LHCN-M2 (cell line): ENCODE results near the gene ZNF738. TPM values are rescaled to one million over a fixed set of nuclear protein-coding genes. Genes with fewer than 3 reads are reported as not detected.
"Not testable (repeated sequence)": the region's sequence is repeated elsewhere in the genome, so short reads cannot be mapped to it uniquely, and the experiment has no call there.

Source experiments
- DNase-seq: peaks from one replicate; pipeline ENCODE4 v3.0.0-alpha.2; 2012; ENCODE audit warnings: low read depth
- polyA plus RNA-seq: library from polyadenylated mRNA; unstranded; fragments of >200 nt; gene quantifications from one replicate; pipeline ENCODE4 v1.2.1, GENCODE V29; 2012; ENCODE audit warnings: missing spikeins
- total RNA-seq: library from RNA; depleted of rRNA; stranded (reverse); fragments of >200 nt; gene quantifications from 2 replicates; pipeline ENCODE4 v1.2.3, GENCODE V29; 2014; rRNA removed

The ZNF738 gene
- 11.7 and 18.1 TPM in 2 replicates for total RNA-seq
- 7.9 TPM for polyA plus RNA-seq

- DNase-seq = peak; percentile 96
Measured at GRCh38 chr19:21358768-21359451, at the start of gene ZNF738. Gene ZNF738 (plus strand): TSS chr19:21359000. CDS start chr19:21359141, 141 bp downstream.

- not testable (repeated sequence) for DNase-seq
Measured at GRCh38 chr19:21312807-21313206, 46.0 kb upstream of the ZNF738 start.

DNA sequence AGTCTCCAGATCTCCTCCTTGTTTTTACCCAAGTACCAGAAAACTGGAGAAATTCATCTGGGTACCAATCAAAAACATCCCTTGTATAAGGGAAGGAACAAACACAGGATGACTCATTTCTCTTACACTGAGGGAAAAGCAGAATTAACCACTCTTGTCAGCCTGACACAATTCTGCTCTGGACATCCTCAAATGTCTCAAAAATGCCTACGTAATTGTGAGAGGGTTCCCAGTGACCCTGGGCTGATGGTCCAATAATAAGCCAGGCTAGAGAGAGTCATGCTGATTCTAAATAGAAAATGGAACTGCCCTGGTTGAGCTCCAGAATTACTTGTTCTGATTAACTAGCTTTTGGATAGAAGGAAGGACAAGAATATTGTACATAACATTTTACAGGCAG lies 44.1 kb upstream of the ZNF738 start:
- peak; percentile 42 for DNase-seq

DNA sequence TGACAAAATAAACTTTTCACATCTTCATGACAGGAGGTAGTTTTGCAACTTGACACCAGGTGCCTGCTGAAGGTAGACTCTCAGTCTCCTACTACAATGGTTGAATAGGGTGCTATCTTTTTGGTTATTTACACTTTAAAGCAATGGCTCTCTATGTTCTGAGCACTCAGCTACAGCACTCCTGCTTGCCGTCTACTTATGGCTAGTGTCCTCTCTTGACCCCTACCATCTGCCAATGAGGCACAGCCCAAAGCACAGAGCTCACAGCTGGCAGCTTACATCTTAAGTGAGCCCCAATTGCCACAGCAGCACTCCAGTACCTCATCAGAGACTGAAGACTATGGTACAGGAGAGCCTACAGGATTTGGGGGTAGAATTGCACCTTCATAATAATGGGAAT lies 41.0 kb upstream of the ZNF738 start:
- DNase-seq = no peak

GRCh38 chr19:21321134-21321533 lies 37.7 kb upstream of the ZNF738 start:
- DNase-seq = peak; percentile 34

- peak; percentile 29 for DNase-seq
Measured at GRCh38 chr19:21321996-21322395, 36.8 kb upstream of the ZNF738 start.

- no peak for DNase-seq
Measured at GRCh38 chr19:21322528-21322927, 36.3 kb upstream of the ZNF738 start.

DNA sequence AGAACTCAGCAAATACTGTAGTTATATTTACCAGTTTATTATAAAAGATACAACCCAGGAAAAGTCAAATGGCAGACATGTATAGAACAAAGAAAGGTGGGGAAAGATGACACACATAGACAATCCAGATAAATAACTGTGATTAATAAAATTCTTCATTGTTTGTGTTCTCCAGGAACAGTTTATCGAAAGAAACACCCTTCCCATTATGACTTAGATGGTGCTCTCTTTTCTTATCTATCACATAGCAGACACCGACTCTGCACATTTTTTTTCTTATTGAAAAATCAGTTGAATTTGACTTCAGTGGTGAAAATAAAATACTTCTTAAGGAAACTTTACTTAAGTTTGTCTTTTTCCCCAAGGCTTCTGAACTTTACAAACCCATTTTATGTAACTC lies 35.8 kb upstream of the ZNF738 start:
- no peak for DNase-seq

- no peak for DNase-seq
Measured at GRCh38 chr19:21326169-21326568, 32.6 kb upstream of the ZNF738 start.

- DNase-seq = no peak
Measured at GRCh38 chr19:21328406-21328805, 30.4 kb upstream of the ZNF738 start.

GRCh38 chr19:21328885-21329605 lies 29.8 kb upstream of the ZNF738 start, which contains the start of gene ZNF708:
Gene ZNF708 (minus strand): TSS chr19:21329410. CDS start chr19:21329212, 198 bp downstream.
- DNase-seq = peak; percentile 94

GRCh38 chr19:21335721-21336120 lies 23.1 kb upstream of the ZNF738 start:
- DNase-seq = no peak

DNA sequence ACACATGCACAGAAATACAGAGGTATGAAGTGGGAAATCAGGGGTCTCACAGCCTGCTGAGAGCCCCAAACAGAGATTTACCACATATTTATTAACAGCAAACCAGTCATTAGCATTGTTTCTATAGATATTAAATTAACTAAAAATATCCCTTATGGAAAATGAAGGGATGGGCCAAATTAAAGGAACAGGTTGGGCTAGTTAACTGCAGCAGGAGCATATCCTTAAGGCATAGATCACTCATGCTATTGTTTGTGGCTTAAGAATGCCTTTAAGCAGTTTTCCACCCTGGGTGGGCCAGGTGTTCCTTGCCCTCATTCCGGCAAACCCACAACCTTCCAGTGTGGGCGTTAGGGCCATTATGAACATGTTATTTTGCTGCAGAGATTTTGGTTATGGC lies 14.0 kb upstream of the ZNF738 start:
- not testable (repeated sequence) for DNase-seq

- DNase-seq = no peak
Measured at GRCh38 chr19:21352830-21353229, 6.0 kb upstream of the ZNF738 start.

DNA sequence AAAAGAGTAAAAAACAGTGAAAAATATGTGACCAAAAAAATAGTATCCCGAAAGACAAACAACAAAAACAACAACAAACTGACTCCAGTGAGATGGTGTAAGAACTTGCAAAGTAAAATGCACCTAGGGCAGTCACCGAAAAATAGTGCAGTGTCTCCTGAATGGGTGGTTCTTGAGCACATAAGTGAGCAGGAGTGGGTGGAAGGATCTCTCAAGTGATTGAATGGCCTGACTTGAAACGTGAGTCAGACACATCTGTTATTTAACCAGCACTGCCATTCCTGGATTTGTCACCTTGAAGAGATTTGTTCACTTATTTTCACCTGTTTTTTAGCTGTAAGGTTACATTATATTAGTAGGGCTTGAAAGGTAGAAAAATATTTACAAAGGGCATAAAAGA lies 3.5 kb downstream of the ZNF738 start:
- DNase-seq = no peak

DNA sequence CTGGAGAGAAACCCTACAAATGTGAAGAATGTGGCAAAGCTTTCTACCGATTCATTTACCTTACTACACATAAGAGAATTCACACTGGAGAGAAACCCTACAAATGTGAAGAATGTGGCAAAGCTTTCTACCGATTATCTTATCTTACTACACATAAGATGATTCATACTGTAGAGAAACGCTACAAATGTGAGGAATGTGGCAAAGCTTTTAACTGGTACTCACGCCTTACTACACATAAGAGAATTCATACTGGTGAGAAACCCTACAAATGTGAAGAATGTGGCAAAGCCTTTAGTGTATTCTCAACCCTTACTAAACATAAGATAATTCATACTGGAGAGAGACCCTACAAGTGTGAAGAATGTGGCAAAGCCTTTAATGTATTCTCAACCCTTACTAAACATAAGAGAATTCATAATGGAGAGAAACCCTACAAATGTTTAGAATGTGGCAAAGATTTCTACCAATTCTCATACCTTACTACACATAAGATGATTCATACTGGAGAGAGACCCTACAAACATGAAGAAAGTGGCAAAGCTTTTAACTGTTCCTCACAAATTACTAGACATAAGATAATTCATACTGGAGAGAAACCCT lies 25.3 kb downstream of the ZNF738 start:
- no peak for DNase-seq

GRCh38 chr19:21396121-21396520 lies 37.3 kb downstream of the ZNF738 start:
- no peak for DNase-seq

- peak; percentile 95 for DNase-seq
Measured at GRCh38 chr19:21396893-21397572, 38.2 kb downstream of the ZNF738 start, which contains the start of gene ZNF493. Gene ZNF493 (plus strand): TSS chr19:21397133. CDS start chr19:21397238, 105 bp downstream.

- peak; percentile 8 for DNase-seq
Measured at GRCh38 chr19:21398851-21399250, 40.1 kb downstream of the ZNF738 start.

- DNase-seq = no peak
Measured at GRCh38 chr19:21402303-21402985, 43.6 kb downstream of the ZNF738 start.

DNA sequence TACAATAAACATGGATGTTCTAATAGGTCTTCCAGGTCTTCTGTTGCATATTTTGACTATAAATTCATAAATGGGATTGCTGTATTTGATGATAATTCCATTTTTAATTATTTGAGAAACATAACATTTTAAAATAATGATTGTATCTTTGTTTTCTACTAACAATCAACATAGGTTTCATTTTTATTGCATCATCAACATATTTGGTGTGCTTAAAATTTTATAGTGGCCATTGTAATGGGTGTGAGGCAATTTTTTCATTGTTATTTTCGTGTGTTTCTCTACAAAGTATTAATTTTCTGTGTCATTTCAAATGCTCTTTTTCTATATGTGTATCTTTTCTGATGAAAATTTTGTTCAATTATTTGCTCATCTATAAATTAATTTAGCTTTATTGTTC lies 51.4 kb downstream of the ZNF738 start:
- DNase-seq = no peak
